GM12874 (cell line): Measurements from ENCODE around the gene MAPK9.

ENCODE experiments used
- TF ChIP-seq, protein P1 (sequence below): IDR thresholded peaks from 2 replicates; pipeline ENCODE4 v1.5.1; 2011; ENCODE audit warnings: low read depth, mild to moderate bottlenecking, control low read depth, low read length, moderate library complexity; ENCODE audit not compliant: insufficient read depth

The MAPK9 gene

DNA sequence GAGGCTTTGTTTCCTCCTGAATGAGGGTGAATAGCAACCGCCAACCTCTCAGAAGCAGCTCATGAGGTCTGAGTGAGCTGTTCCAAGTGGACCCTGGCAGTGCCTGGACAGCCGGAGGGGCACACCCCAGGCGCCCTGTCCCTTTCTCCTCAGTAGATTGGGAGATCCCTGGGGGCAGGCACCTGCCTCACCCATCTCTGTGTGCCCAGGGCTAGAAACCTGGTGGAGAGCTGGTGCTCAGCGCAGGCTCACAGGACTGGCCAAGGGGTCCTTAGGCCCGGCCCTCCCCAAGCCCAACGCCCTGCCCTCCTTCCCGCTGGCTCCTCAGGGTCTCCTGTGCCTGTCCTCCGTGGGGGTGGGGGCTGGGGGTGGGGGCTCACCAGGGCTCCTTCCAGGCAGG lies 14.9 kb upstream of the MAPK9 start:
- TF ChIP-seq, protein P1, sequence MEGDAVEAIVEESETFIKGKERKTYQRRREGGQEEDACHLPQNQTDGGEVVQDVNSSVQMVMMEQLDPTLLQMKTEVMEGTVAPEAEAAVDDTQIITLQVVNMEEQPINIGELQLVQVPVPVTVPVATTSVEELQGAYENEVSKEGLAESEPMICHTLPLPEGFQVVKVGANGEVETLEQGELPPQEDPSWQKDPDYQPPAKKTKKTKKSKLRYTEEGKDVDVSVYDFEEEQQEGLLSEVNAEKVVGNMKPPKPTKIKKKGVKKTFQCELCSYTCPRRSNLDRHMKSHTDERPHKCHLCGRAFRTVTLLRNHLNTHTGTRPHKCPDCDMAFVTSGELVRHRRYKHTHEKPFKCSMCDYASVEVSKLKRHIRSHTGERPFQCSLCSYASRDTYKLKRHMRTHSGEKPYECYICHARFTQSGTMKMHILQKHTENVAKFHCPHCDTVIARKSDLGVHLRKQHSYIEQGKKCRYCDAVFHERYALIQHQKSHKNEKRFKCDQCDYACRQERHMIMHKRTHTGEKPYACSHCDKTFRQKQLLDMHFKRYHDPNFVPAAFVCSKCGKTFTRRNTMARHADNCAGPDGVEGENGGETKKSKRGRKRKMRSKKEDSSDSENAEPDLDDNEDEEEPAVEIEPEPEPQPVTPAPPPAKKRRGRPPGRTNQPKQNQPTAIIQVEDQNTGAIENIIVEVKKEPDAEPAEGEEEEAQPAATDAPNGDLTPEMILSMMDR = no peak

DNA sequence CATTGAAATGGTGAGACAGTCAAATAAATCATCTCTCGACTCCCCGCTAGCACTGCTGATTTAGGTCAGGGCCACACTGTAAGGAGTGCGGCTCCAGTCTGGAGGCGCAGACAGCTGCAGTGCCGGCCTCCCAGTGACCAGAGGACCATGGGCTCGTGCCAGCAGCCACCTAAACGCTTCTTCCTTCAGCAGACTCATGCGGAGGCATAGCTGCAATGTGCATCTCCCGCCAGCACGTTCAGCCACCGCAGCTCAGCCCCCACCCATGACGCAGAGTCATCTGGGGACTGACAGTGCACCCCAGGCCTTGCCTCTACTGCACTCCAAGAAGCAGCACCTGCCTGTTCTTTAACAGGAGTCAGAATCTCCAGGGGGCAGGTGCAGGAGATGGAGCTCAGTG lies 13.6 kb upstream of the MAPK9 start:
- TF ChIP-seq, protein P1 = no peak

DNA sequence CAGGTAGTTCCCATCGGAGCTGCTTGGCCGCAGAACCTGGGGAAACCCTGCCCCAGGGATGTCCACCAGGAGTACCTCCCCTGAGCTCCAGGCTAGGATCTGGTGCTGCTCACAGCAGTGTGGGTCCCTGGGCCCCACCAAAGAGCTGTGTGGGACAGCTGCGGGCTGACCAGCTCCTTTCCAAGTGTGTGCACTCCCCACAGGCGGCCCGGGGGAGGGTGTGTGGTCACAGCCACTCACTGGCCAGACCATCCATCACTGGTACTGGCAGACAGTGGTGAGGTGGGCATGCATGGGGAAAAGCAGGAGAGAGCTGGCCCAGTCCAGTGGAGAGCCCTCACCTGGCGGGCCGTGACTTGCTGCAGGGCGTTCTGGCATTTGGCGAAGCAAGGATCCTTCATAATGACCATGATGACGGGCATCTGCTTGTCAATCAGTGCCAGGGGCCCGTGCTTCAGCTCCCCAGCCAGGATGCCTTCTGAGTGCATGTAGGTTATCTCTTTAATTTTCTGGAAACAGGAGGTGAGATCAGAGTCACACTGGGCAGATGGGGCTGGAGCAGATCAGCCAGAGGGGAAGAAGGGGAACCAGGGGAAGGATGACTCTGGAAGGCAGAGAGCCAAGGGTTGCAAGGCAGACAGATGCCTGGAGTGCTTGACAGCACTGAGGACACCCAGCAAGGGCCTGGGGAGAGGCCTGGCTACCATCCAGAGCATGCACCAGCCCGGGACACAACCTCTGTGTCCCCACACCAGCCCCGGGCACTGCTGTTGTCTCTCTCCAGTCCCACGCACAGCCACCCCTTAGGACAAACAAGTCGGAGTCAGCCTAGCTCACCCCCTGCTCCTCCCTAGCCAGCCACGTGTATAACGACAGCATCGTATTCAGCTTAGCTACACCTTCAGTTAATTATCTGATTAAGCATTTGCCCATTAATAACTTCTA lies 12.8 kb upstream of the MAPK9 start:
- TF ChIP-seq, protein P1 = no peak

DNA sequence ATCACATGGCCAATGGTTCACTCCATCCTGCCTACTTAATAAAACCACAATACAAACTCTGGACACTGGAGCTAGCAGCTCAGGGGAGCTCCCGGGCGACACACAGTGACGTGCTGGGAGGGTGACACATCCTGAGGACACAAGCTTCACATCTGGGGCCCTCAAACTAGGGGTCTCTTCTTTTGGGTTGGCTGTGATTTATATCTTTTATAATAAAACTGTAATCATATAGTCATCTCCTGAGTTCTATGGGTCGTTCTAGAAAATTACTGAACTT lies 12.1 kb upstream of the MAPK9 start:
- TF ChIP-seq, protein P1 = no peak

DNA sequence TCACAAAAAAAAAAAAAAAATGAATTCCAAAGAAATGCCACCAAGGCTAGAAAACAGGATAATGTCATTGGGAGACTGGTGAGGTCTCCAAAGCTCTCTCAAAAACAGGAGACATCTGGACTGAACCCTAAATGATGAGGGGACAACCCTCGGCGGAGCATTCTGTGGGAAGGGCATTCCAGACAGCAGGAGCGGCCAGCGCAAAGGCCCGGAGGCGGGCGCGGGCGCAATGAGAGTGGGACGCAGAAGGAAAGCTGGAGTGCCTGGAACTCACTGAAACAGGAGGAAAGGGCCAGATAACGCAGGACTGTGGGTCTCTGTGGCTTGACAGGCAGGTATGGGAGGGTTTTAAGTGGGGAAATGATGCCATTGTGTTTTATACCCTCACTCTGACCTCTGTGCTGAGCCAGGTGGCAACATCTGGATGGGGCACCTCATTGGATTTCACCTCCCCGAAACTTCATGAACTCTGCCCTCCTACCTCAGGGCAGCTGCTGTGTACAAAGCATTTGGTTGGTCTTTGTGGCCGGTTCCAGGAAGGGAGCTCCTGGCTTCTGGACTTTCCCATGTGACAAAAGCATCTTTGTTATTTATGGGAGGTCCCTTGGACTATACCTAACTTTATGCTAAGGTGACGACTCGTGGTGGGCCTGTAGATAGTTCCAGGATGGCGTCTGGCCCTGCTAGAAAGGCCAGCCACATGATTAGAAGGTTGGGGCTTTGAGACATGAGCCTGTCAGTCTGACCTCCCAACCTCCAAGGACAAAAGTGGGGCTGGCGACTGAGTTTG lies 11.5 kb upstream of the MAPK9 start:
- TF ChIP-seq, protein P1 = no peak

DNA sequence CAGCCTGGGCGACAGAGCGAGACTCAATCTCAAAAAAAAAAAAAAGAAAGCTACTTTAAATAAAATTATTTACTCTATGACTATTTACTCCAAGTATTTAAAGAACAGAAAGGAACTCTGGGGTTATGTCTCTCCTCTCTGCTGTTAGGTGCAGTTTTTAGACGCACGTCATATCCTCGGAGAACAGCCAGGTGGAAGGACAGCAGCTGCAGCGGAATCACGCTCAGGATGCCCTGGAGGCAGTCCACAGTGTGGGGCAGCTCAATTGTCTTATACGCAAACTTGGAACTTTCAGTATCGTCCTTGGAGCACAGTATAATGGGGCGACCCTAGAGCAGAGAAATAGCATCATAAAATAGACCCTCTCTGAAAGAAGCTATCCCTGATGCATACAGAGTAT lies 10.4 kb upstream of the MAPK9 start:
- TF ChIP-seq, protein P1 = no peak

DNA sequence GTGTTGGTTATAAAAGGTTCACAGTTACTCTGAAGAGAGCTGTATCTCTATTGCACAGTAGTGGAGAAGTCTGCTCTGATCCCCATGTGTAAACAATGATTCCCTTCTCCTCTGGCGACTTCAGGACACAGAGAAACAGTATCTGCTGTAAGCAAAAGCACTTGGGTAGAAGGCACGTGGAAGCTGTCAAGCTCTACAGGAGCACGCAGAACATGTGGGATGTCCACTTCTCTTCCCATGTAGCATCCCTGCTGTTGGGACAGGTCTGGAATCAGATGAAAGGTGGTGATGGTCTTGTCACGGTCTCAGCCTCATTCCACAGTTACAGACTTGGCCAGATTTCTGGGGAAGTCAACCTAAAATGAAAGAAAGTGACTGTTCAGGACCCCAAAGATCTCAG lies 9.4 kb upstream of the MAPK9 start:
- TF ChIP-seq, protein P1 = no peak
